Neutrophil (primary cell): ENCODE data around the gene HHATL.

Source experiments
- H3K27ac ChIP-seq: fragments of 200-600 bp; sonication (generic); 2 replicates; pipeline ENCODE4 v1.5.1; 2016; ENCODE audit warnings: mild to moderate bottlenecking, moderate library complexity
- H3K27me3 ChIP-seq: fragments of 200-600 bp; sonication (generic); 2 replicates; pipeline ENCODE4 v1.6.0; 2016; ENCODE audit warnings: mild to moderate bottlenecking
- H3K36me3 ChIP-seq: fragments of 200-600 bp; sonication (generic); 2 replicates; pipeline ENCODE4 v1.5.1; 2017
- H3K4me1 ChIP-seq, 2 experiments: fragments of 200-600 bp in 1 of 2; sonication (generic) in 1 of 2; 1 replicate in 1 of 2; 2 replicates in 1 of 2; pipeline versions ENCODE4 v1.5.1 to v1.6.1; 2013 to 2016; ENCODE audit warnings: low read depth in 1 of 2, low read length in 1 of 2, mild to moderate bottlenecking in 1 of 2, moderate library complexity in 1 of 2; ENCODE audit not compliant: control insufficient read depth in 1 of 2, insufficient read depth in 1 of 2
- H3K4me3 ChIP-seq, 2 experiments: fragments of 200-600 bp in 1 of 2; sonication (generic) in 1 of 2; 1 replicate in 1 of 2; 2 replicates in 1 of 2; pipeline ENCODE4 v1.5.1; 2013 to 2016; ENCODE audit warnings: low read depth in 1 of 2, low read length in 1 of 2, mild to moderate bottlenecking in 1 of 2, moderate library complexity in 1 of 2
- H3K9me3 ChIP-seq: fragments of 200-600 bp; sonication (generic); 2 replicates; pipeline ENCODE4 v1.5.1; 2016
- TF ChIP-seq, protein P1 (sequence below): fragments of 200-600 bp; sonication (generic); IDR thresholded peaks from 2 replicates; pipeline ENCODE4 v1.5.1; 2016; ENCODE audit warnings: antibody characterized with exemption

Gene HHATL

DNA sequence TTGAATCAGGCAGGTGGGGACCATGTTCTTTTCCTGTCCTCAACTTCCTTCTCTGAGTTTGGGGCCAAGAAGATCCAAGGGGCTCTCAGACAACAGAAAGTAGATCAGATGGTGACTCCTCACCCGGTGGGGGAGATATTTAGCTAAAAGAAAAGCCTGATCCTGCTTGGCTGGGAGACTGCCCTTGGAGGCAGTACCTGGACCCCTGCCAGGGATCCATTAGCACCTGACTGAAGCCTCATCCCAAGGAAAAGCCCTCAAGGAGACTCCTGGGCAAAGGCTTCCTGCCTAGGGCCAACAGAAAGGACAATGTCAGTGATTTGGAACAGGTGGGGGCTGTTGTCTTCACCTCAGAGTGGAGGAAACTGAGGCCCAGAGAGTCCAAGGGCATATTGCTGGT lies 33.5 kb upstream of the HHATL start:
- Histone ChIP-seq H3K4me3 (no peak overlapping the region), H3K36me3 (no peaks in the 10 kb centered on the region), H3K27ac (no peak overlapping the region), H3K4me1 (no peaks in the 10 kb centered on the region), H3K27me3 (no peaks in the 10 kb centered on the region), H3K9me3 (no peaks in the 10 kb centered on the region)
- TF ChIP-seq, protein P1, sequence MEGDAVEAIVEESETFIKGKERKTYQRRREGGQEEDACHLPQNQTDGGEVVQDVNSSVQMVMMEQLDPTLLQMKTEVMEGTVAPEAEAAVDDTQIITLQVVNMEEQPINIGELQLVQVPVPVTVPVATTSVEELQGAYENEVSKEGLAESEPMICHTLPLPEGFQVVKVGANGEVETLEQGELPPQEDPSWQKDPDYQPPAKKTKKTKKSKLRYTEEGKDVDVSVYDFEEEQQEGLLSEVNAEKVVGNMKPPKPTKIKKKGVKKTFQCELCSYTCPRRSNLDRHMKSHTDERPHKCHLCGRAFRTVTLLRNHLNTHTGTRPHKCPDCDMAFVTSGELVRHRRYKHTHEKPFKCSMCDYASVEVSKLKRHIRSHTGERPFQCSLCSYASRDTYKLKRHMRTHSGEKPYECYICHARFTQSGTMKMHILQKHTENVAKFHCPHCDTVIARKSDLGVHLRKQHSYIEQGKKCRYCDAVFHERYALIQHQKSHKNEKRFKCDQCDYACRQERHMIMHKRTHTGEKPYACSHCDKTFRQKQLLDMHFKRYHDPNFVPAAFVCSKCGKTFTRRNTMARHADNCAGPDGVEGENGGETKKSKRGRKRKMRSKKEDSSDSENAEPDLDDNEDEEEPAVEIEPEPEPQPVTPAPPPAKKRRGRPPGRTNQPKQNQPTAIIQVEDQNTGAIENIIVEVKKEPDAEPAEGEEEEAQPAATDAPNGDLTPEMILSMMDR, result no peak

- TF ChIP-seq, protein P1, result no peak
- Histone ChIP-seq H3K36me3 (no peaks in the 10 kb centered on the region), H3K4me3 (no peak overlapping the region), H3K4me1 (no peaks in the 10 kb centered on the region), H3K27me3 (no peaks in the 10 kb centered on the region), H3K9me3 (no peaks in the 10 kb centered on the region), H3K27ac (no peak overlapping the region)
Observed at GRCh38 chr3:42735615-42736014, 33.0 kb upstream of the HHATL start.

- no peaks in the 10 kb centered on the region for H3K36me3 ChIP-seq
- no peaks in the 10 kb centered on the region for H3K4me1 ChIP-seq
- H3K4me3 ChIP-seq, result no peak overlapping the region
- TF ChIP-seq, protein P1, result no peak
- H3K27me3 ChIP-seq, result no peaks in the 10 kb centered on the region
- no peak overlapping the region for H3K27ac ChIP-seq
- H3K9me3 ChIP-seq, result no peaks in the 10 kb centered on the region
Observed at GRCh38 chr3:42735019-42735418, 32.4 kb upstream of the HHATL start.

GRCh38 chr3:42734263-42734860 lies 31.8 kb upstream of the HHATL start:
- H3K27me3 ChIP-seq, result no peaks in the 10 kb centered on the region
- no peaks in the 10 kb centered on the region for H3K4me1 ChIP-seq
- H3K4me3 ChIP-seq, result no peak overlapping the region
- no peaks in the 10 kb centered on the region for H3K36me3 ChIP-seq
- TF ChIP-seq, protein P1, result no peak
- no peak overlapping the region for H3K27ac ChIP-seq
- no peaks in the 10 kb centered on the region for H3K9me3 ChIP-seq

GRCh38 chr3:42733501-42734262 lies 31.1 kb upstream of the HHATL start:
- Histone ChIP-seq H3K4me3 (no peak overlapping the region), H3K36me3 (no peaks in the 10 kb centered on the region), H3K4me1 (no peaks in the 10 kb centered on the region), H3K27ac (no peak overlapping the region), H3K9me3 (no peaks in the 10 kb centered on the region), H3K27me3 (no peaks in the 10 kb centered on the region)
- TF ChIP-seq, protein P1, result no peak
